HG03175 (cell line): Measurements from ENCODE around the gene IRF2.
A peak's percentile ranks its signal among the peaks of the same experiment; 100 is the strongest.
"Not testable (repeated sequence)": the region's sequence is repeated elsewhere in the genome, so short reads cannot be mapped to it uniquely, and the experiment has no call there.

Experiments
- ATAC-seq: cut with Tn5 transposase; IDR thresholded peaks from one replicate; pipeline ENCODE4 v1.9.1; 2021; ENCODE audit warnings: mild to moderate bottlenecking, moderate library complexity; ENCODE audit not compliant: unreplicated experiment

IRF2 gene

GRCh38 chr4:184349283-184350039 lies 124.9 kb downstream of the IRF2 start:
- no peak for ATAC-seq

GRCh38 chr4:184348311-184349233 lies 125.8 kb downstream of the IRF2 start:
- no peak for ATAC-seq

DNA sequence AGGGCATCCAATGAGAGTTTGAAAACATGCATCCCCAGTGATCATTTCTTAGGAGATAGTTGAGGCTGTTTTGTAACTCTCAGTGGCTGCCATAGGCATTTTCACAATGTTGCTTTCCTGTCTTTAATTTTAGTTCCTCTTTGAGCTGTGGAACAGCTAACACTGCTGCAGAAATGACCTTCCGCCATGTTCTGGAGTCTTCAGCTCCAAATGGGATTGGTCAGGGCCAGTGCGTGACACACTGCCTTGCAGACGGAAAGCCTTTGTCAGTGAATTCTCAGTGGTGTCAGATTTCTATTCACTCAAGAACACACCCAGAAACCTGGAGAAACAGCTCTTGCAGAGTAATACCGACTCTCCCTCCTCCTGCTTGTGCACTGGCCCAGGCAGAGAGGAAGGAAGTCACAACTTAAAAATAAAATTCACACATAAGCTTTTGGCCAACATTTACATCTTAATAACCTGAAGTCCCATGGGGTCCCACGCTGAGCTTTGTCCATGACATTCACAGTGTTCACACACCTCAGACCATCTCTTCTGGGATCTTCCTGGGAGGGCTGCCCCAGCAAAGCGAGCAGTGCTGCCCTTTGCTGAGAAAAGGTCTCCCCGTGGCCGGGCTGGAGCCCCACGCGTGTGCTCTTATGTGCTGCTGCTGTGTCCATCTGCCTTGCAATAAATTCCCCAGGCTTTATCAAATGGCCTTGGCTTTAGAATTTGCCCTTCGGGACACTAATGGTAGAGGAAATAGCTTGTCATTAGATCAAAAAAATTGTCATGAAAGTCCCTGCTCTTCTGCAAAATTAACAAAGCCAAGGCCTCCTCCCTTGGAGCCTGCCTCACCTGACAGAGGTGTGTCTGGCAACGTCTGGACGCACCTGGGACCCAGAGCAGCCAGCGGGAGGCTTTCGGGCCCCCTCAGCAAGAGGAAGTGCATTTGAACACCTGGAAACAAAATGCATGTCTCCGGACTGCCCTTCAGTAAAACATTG lies 126.8 kb downstream of the IRF2 start:
- ATAC-seq: peak; percentile 83

GRCh38 chr4:184346682-184347081 lies 127.7 kb downstream of the IRF2 start:
- ATAC-seq: no peak

GRCh38 chr4:184346273-184346672 lies 128.1 kb downstream of the IRF2 start:
- not testable (repeated sequence) for ATAC-seq

DNA sequence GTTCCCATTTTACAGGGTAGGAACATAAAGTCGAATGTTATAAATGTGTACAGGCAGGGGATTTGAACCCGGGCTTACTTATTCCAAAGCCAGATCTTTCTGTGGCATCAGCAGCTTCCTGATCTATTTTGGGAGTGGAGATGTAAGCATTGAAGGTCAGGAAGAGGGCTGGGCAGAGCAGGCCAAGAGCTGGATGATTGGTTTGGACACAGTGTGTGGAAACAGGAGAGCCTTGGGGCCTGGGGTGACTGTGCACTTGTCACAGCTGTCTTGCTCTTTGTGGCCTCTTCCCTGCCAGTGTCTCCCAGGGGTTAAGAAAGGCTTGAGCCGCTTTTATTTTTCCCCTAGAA lies 128.8 kb downstream of the IRF2 start:
- no peak for ATAC-seq

DNA sequence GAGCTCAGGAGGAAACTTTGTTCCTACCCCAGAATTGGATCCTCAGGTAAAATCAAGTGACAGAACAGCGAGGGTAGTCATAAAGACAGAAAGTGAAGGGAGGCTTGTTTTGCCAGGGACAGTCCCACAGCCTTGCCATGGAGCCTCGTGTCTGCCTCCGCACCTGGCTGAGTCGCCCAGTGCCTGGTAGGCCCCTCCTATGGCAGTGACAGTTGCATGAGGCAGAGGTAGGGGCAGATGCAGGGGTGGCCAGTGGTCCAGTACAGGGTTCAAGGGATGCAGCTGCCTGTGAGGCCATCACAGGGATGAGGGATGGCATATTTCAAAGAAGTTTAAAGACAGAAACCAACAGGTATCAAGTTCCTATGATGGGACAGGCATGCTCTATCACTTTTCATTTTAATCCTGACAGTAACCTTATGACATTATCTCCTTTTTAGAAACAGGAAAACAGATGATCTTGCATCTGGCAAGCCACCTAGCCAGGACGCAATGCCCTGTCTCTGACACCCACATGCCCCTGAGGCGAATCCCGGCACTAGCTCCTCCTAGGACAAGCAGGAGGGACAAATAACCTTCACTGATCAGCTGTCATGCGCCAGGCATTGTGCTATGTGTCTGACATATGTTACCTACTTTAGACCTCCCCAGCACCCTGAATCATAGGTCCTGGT lies 129.3 kb downstream of the IRF2 start:
- ATAC-seq: no peak

DNA sequence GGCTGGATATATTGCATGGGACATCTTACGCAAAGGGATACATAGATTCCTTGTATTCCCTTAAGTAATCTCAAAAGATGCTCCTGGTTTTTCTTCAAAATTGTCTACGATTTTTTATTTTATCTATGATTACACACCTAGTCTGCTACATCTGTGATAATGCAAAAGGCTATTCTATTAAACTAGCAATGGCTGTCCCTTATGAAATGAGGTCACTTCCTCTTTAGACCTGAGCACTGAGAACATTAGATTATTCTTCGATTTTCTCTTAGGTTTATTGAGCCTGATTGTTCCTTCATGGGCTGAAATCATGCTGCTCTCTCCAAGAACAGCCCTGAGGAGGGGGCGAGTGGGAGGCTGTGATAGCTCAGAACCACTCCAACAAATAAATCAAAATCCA lies 129.9 kb downstream of the IRF2 start:
- no peak for ATAC-seq

GRCh38 chr4:184343502-184344177 lies 130.7 kb downstream of the IRF2 start:
- ATAC-seq: no peak

- ATAC-seq: not testable (repeated sequence)
Observed at GRCh38 chr4:184342857-184343237, 131.5 kb downstream of the IRF2 start.

DNA sequence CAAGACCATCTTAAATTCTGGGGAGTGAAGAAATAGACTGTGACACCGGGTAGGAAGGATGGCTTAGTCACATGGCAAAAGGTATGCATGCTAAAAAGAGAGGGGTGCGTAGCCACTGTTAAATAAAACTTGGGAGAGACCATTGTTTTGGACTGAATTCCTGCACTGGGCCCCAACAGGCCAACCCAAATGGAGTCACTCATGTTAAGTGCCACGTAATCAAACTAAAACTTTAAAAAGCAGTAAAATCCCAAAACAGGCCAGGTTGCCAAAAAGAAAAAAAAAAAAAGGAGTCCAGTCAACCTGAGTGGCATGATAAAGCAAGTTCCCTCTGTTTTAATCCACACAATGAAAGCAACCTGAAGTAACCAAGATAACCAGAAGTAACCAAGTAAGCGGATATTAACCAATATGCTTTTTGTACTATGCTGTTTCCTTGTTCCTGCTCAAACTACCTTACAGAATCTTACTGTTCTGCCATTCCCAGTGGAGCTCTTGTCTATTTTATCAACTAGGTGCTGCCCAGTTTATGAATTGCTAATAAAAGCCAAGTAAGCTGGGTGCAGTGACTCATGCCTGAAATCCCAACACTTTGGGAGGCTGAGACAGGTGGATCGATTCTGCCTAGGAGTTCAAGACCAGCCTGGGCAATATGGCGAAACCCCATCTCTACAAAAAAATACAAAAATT lies 132.0 kb downstream of the IRF2 start:
- no peak for ATAC-seq

- not testable (repeated sequence) for ATAC-seq
Observed at GRCh38 chr4:184339398-184340193, 134.8 kb downstream of the IRF2 start.

DNA sequence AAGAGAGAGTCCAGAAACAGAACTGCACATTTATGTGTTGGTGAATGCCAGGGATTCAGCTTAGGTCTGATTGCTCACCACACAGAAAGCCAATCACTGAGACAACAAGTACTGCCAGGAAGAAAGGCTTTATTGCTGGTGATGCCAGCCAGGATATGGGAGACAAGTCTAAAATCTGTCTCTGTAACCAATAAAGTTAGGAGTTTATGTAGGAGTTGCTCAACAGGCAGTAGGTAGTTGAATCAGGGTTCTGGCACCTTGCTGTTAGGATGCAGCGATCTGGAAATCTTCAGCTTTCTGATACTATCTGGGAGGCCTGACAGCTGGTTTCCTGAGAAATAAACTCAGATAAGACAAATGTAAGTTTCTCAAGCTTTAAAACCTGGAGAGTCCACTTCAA lies 136.4 kb downstream of the IRF2 start:
- ATAC-seq: no peak
